Heart right ventricle (tissue), 16 donors: ENCODE measurements around the gene GRWD1. TPM values are rescaled to one million over a fixed set of nuclear protein-coding genes. Genes with fewer than 3 reads are reported as not detected.

ENCODE experiments used
- ATAC-seq, 8 donors: fragments of 200-7000 bp; cut with Tn5 transposase; one replicate each; pipeline ENCODE4 v1.9.1; 2020; ENCODE audit warnings: mild to moderate bottlenecking in 8 of 8, moderate library complexity in 8 of 8, moderate number of reproducible peaks in 1 of 8
- DNase-seq, 2 donors: peaks; one replicate each; pipeline ENCODE4 v3.0.0-alpha.2; 2020
- H3K27ac ChIP-seq, 10 donors: fragments of 200-600 bp; sonication (generic) in 2 of 10; one replicate each; pipeline versions ENCODE4 v1.5.0 to v1.8.0; 2020 to 2022; ENCODE audit warnings: mild to moderate bottlenecking in 3 of 10
- H3K27me3 ChIP-seq, 7 donors: fragments of 200-600 bp; one replicate each; pipeline ENCODE4 v1.8.0; 2021 to 2022; ENCODE audit warnings: mild to moderate bottlenecking in 2 of 7
- H3K36me3 ChIP-seq, 9 donors: fragments of 200-600 bp; sonication (generic) in 1 of 9; one replicate each; pipeline versions ENCODE4 v1.5.0 to v1.8.0; 2020 to 2022; ENCODE audit warnings: mild to moderate bottlenecking in 2 of 9
- H3K4me1 ChIP-seq, 9 donors: fragments of 200-600 bp; sonication (generic) in 1 of 9; one replicate each; pipeline versions ENCODE4 v1.5.0 to v1.8.0; 2020 to 2022; ENCODE audit warnings: mild to moderate bottlenecking in 4 of 9
- H3K4me3 ChIP-seq, 10 donors: fragments of 200-600 bp; sonication (generic) in 2 of 10; one replicate each; pipeline versions ENCODE4 v1.5.0 to v1.8.0; 2020 to 2022; ENCODE audit warnings: mild to moderate bottlenecking in 7 of 10, moderate library complexity in 2 of 10
- H3K9me3 ChIP-seq, 11 donors: fragments of 200-600 bp in 10 of 11; sonication (generic) in 2 of 11; one replicate each; pipeline versions ENCODE4 v1.5.0 to v1.8.0; 2013 to 2022; ENCODE audit warnings: mild to moderate bottlenecking in 2 of 11, control low read depth in 1 of 11, moderate library complexity in 1 of 11
- WGBS, 2 donors: extraction: QIAGEN DNeasy Blood & Tissue Kit; methylation state at CpG; one replicate each; pipeline ENCODE4 v1.1.7; 2013; ENCODE audit warnings: inconsistent platforms in 1 of 2; 5-methylcytosine and 5-hydroxymethylcytosine counted together
- intact Hi-C, 10 donors: fragments of 100-400 bp; cut with DNase I; formaldehyde crosslinking; loops; one replicate each; pipeline versions ENCODE4 v1.11.1 to v1.14.2; 2022
- polyA plus RNA-seq, 2 donors: library from polyadenylated mRNA; stranded (reverse); fragments of 200-250 nt; gene quantifications; one replicate each; pipeline ENCODE4 v1.2.3, GENCODE V29; 2013
- total RNA-seq, 10 donors: library from RNA; stranded (reverse); fragmentation: NEBNext Ultra II Directional in 3 of 10; extraction: Animal tissue kit (Norgen Biotek cat#: 25700) in 3 of 10; gene quantifications; one replicate each; pipeline versions ENCODE4 v1.2.1 to v1.2.4, GENCODE V29; 2021 to 2023
- TF ChIP-seq, protein P1 (sequence below), 9 donors: fragments of 200-600 bp; sonication (generic) in 2 of 9; IDR thresholded peaks; one replicate each; pipeline versions ENCODE4 v1.5.0 to v1.8.0; 2021 to 2022; ENCODE audit warnings: antibody characterized with exemption in 9 of 9, mild to moderate bottlenecking in 5 of 9, moderate library complexity in 1 of 9
- donor health status: Arrhythmogenic right ventricular cardiomyopathy.
- donor health status: ischemic (EF 13 %, LVEDD 7.1; RV severe dilation, severe dysfunction).
- donor health status: healthy with polysubstance abuse.
- donor health status: DM: no; HTN: yes; CAD: no.
- donor health status: DM: no; HTN: no; CAD: no.
- donor health status: ischemic (EF 25% LVEDD 6.9; RV normal size, moderate dysfunction).
- donor health status: ischemic (EF 25% LVEDD 5.7; RV mildly dilated, moderate dysfunction).
- donor health status: healthy.
- donor health status: DM: yes; HTN: yes; CAD: no.
- donor health status: Ischemic cardiomyopathy.
- donor health status: ischemic (EF 35%, LVEDD 5.7; RV mildly dilated, moderate dysfunction).
- donor health status: nonischemic (EF 11% LVEDD 7.7; RV severe dilation, severe dysfunction).
- donor health status: DM: yes; HTN: yes; CAD: no.
- donor health status: PGD.
- donor health status: ischemic (EF 29% LVEDD 5.4; RV normal size, mild dysfunction).
- donor health status: nonischemic (EF 23%, LVEDD 6.1; RV moderate dilation, normal function).

GRWD1 gene
- total and polyA plus RNA-seq, 12 donors: 5.6 to 26.2 (median 17.0) TPM

DNA sequence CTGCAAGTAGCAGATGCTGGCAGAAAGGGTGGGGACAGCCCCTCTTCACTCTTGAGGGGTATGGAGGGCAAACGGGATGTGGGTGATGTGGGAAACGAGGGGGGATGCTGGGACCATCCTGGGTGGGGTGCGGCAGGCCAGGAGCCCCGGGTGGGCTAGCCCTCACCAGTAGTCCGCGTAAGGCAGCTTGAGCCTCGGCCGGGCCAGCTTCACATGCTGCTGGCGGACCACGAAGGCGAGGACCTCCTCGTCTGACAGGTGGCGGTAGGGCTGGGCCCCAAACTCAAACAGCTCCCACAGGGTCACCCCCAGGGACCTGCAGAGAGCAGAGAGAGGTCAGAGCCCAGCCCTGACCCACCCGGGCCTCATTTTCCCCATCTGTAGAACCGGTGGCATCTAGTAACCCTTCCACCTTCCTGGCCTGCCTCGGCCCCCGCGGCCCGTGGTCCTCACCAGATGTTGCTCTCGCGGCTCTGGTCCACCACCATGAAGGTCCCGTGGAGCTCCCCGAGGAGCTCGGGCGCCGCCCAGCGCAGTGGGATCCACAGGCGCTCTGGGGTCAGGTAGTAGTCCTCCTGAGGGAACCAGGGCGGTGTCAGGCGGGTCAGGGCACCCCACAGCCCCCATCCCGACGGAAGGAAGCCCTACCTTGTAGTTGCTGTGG, 55.2 kb downstream of the GRWD1 start:
- H3K4me3 ChIP-seq: no peak overlapping the region
- H3K9me3 ChIP-seq: no peaks in the 10 kb centered on the region
- peak in 1 of 8 donors; percentile 10 for ATAC-seq
- peaks cover 0 to 29% (median 4%) of the 10 kb centered on the region in 9 donors for H3K4me1 ChIP-seq
- WGBS, 2 donors: 47 to 51% methylated on average over 32 of the region's 32 CpGs
- TF ChIP-seq, protein P1, sequence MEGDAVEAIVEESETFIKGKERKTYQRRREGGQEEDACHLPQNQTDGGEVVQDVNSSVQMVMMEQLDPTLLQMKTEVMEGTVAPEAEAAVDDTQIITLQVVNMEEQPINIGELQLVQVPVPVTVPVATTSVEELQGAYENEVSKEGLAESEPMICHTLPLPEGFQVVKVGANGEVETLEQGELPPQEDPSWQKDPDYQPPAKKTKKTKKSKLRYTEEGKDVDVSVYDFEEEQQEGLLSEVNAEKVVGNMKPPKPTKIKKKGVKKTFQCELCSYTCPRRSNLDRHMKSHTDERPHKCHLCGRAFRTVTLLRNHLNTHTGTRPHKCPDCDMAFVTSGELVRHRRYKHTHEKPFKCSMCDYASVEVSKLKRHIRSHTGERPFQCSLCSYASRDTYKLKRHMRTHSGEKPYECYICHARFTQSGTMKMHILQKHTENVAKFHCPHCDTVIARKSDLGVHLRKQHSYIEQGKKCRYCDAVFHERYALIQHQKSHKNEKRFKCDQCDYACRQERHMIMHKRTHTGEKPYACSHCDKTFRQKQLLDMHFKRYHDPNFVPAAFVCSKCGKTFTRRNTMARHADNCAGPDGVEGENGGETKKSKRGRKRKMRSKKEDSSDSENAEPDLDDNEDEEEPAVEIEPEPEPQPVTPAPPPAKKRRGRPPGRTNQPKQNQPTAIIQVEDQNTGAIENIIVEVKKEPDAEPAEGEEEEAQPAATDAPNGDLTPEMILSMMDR (IDR thresholded peaks at IDR 0.05): no peak
- peaks cover 9 to 65% (median 56%) of the 10 kb centered on the region in 7 donors for H3K27me3 ChIP-seq
- DNase-seq: no peak
- no peak overlapping the region for H3K27ac ChIP-seq
- intact Hi-C loops: no loop called here
- H3K36me3 ChIP-seq: no peaks in the 10 kb centered on the region

DNA sequence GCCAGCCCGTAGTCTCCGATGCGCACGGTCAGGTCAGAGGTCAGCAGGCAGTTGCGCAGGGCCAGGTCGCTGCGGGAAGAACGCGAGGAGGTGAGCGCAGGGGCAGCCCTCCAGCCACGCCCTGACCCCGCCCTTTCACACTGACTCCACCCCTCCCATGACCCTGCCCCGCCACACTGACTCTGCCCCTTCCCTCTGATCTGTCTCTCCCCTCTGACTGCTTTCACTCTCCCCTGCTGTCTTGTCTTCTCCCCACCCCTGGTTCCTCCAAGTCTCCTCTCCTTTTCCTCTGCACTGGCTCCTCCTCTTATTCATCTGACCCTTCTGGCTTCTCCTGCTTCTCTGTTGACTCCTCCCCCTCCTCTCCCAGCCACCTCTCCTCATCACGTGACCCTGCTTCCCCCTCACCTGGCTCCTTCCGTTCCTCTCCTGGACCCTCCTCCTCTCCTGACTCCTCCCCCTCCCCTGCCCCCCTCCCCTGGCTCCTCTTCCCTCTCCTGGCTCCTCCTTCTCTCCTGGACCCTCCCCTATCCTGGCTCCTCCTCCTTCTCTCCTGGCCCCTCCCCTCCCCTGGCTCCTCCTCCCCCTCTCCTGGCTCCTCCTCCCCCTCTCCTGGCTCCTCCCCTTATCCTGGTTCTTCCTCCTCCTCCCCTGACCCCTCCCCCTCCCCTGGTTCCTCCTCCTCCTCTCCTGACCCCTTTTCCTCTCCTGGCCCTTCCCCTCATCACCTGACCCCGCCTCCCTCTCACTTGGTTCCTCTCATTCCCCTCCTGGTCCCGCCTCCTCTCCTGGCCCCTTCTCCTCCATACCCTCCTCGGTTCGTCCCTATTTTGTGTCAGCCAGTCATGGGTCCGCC, 55.9 kb downstream of the GRWD1 start:
- peaks cover 0 to 29% (median 4%) of the 10 kb centered on the region in 9 donors for H3K4me1 ChIP-seq
- TF ChIP-seq, protein P1 (IDR thresholded peaks at IDR 0.05): no peak
- H3K36me3 ChIP-seq: no peaks in the 10 kb centered on the region
- 5 to 6% methylated on average over 20 of the region's 20 CpGs for WGBS, 2 donors
- H3K9me3 ChIP-seq: no peaks in the 10 kb centered on the region
- ATAC-seq (peak in 6 of 8 donors; percentile 23 to 58 (median 30)), DNase-seq (no peak)
- H3K4me3 ChIP-seq: no peak overlapping the region
- H3K27me3 ChIP-seq: peaks cover 9 to 59% (median 56%) of the 10 kb centered on the region in 7 donors
- no peak overlapping the region for H3K27ac ChIP-seq
- intact Hi-C loops: no loop called here

DNA sequence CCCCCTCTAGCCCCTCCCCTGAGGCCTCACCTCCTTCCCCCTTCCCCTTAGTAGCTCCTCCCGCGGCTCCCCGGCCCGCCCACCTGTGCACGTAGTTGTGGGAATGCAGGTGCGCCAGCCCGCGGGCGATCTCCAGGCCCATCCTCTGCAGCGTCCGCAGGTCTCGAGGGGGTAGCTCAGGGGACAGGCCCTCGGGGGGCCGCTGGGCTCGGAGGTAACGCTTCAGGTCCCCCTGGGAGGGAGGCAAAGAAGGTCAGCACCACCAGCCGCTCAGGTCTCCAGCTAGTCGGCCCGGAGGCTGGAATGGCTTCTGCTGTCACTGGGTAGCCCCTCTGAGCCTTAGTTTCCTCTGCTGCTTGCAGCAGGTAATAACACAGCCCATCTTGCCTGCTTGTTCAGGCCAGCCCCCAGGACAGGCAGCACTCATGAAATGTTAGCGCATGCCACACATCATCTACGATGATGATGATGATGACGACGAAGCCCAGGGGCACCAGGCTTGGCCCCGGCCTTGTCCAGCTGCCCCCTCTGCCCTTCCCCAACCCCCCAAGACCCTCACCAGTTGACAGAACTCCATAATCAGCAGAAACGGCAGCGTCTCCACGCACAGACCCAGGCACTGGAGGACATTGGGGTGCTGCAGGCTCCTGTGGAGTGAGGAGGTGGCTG, 56.7 kb downstream of the GRWD1 start:
- intact Hi-C loops: no loop called here
- 30 to 32% methylated on average over 27 of the region's 27 CpGs for WGBS, 2 donors
- Histone ChIP-seq H3K27ac (no peak overlapping the region), H3K4me3 (no peak overlapping the region), H3K9me3 (no peaks in the 10 kb centered on the region), H3K36me3 (no peaks in the 10 kb centered on the region), H3K27me3 (peaks cover 9 to 54% (median 51%) of the 10 kb centered on the region in 7 donors), H3K4me1 (peaks cover 0 to 25% (median 2%) of the 10 kb centered on the region in 9 donors)
- TF ChIP-seq, protein P1 (IDR thresholded peaks at IDR 0.05): no peak
- ATAC-seq: no peak
- no peak for DNase-seq

DNA sequence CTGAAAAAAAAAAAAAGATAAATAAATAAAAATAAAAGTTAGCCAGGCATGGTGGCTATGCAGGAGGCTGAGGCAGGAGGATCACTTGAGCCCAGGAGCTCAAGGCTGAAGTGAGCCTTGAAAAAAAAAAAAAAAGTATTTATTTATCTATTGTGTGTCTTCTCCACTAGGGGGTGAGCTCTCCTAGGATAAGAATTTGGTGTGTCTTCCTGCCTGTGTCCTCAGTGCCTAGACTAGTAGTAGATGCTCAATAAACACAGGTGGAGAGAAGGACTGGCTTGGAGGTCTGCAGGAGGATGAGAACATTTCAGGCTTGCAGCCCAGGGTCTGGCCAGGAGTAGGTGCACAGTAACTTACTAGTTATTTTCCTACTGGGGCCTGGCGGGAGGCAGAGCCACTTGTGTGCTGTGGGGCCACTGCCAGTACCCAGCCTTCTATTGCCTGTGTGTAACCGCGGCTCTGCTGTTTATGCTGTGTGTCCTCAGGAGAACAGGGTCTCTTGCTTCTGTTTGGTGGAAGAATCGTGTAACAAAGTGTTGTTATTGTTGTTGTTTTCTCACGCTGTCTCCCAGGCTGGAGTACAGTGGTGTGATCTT, 60.5 kb downstream of the GRWD1 start:
- TF ChIP-seq, protein P1 (IDR thresholded peaks at IDR 0.05): peak; percentile 9 to 52 (median 41)
- intact Hi-C loops: loop anchor here in 6 of 10 donors (1.0 to 5.0 kb wide), 3 partner anchors 76 to 81 kb away; no protein-coding TSS in a partner anchor
- peaks cover 0 to 13% (median 8%) of the 10 kb centered on the region in 9 donors for H3K4me1 ChIP-seq
- H3K27me3 ChIP-seq: peaks cover 3 to 34% (median 22%) of the 10 kb centered on the region in 7 donors
- no peaks in the 10 kb centered on the region for H3K9me3 ChIP-seq
- DNase-seq (no peak), ATAC-seq (no peak)
- H3K36me3 ChIP-seq: no peaks in the 10 kb centered on the region
- 88% methylated on average over 5 of the region's 5 CpGs for WGBS, 2 donors
- H3K4me3 ChIP-seq: no peak overlapping the region
- no peak overlapping the region for H3K27ac ChIP-seq
